Stomach smooth muscle (tissue), 2 donors: ENCODE measurements around the gene NAV2.

Source experiments
- H3K27ac ChIP-seq: one replicate; pipeline ENCODE4 v1.7.0; 2013; ENCODE audit warnings: mild to moderate bottlenecking, low read length, inconsistent platforms
- H3K27me3 ChIP-seq, 2 donors: one replicate each; pipeline ENCODE4 v1.7.0; 2013; ENCODE audit warnings: low read length in 2 of 2; ENCODE audit not compliant: insufficient read depth in 2 of 2, control insufficient read depth in 1 of 2
- H3K36me3 ChIP-seq, 2 donors: one replicate each; pipeline ENCODE4 v1.7.0; 2013; ENCODE audit warnings: low read length in 2 of 2; ENCODE audit not compliant: control insufficient read depth in 2 of 2, insufficient read depth in 2 of 2
- H3K4me1 ChIP-seq: one replicate; pipeline ENCODE4 v1.7.0; 2013; ENCODE audit warnings: low read length; ENCODE audit not compliant: control insufficient read depth, insufficient read depth
- H3K4me3 ChIP-seq, 2 donors: one replicate each; pipeline ENCODE4 v1.7.0; 2013; ENCODE audit warnings: low read length in 2 of 2
- H3K9ac ChIP-seq, 2 donors: one replicate each; pipeline ENCODE4 v1.7.0; 2013; ENCODE audit warnings: low read length in 2 of 2, mild to moderate bottlenecking in 1 of 2
- H3K9me3 ChIP-seq, 2 donors: one replicate each; pipeline ENCODE4 v1.7.0; 2013; ENCODE audit warnings: low read length in 2 of 2; ENCODE audit not compliant: control insufficient read depth in 2 of 2
- donor health status: healthy.
- donor health status: Pancreatic carcinoma.

NAV2 gene

GRCh38 chr11:20025332-20025840, 312.7 kb downstream of the NAV2 start:
- no peak overlapping the region for H3K4me3 ChIP-seq

GRCh38 chr11:20026629-20027555, 314.3 kb downstream of the NAV2 start:
- H3K4me3 ChIP-seq = no peak overlapping the region
- H3K27me3 ChIP-seq = no peaks in the 10 kb centered on the region
- no peaks in the 10 kb centered on the region for H3K36me3 ChIP-seq
- no peak overlapping the region for H3K27ac ChIP-seq
- no peaks in the 10 kb centered on the region for H3K9me3 ChIP-seq
- peaks cover 20% of the 10 kb centered on the region for H3K4me1 ChIP-seq
- H3K9ac ChIP-seq = no peak overlapping the region

More at GRCh38 chr11:20025332-20025840, 312.7 kb downstream of the NAV2 start:
- no peaks in the 10 kb centered on the region for H3K9me3 ChIP-seq
- no peak overlapping the region for H3K27ac ChIP-seq
- H3K36me3 ChIP-seq = no peaks in the 10 kb centered on the region
- H3K4me1 ChIP-seq = peaks cover 24% of the 10 kb centered on the region
- H3K27me3 ChIP-seq = no peaks in the 10 kb centered on the region
- H3K9ac ChIP-seq = no peak overlapping the region

GRCh38 chr11:20027556-20028013, 314.9 kb downstream of the NAV2 start:
- no peak overlapping the region for H3K4me3 ChIP-seq
- peaks cover 0 to 2% of the 10 kb centered on the region in 2 donors for H3K36me3 ChIP-seq
- peaks cover 20% of the 10 kb centered on the region for H3K4me1 ChIP-seq
- no peaks in the 10 kb centered on the region for H3K9me3 ChIP-seq
- H3K27ac ChIP-seq = no peak overlapping the region
- H3K9ac ChIP-seq = no peak overlapping the region
- H3K27me3 ChIP-seq = no peaks in the 10 kb centered on the region

GRCh38 chr11:20029193-20029592, 316.6 kb downstream of the NAV2 start:
- H3K4me1 ChIP-seq = peaks cover 15% of the 10 kb centered on the region
- no peaks in the 10 kb centered on the region for H3K27me3 ChIP-seq
- H3K9me3 ChIP-seq = no peaks in the 10 kb centered on the region
- no peak overlapping the region for H3K27ac ChIP-seq
- peaks cover 0 to 4% of the 10 kb centered on the region in 2 donors for H3K36me3 ChIP-seq
- H3K4me3 ChIP-seq = no peak overlapping the region
- no peak overlapping the region for H3K9ac ChIP-seq

- peaks cover 12% of the 10 kb centered on the region for H3K4me1 ChIP-seq
- no peaks in the 10 kb centered on the region for H3K27me3 ChIP-seq
- no peak overlapping the region for H3K27ac ChIP-seq
- H3K36me3 ChIP-seq = peaks cover 2 to 4% of the 10 kb centered on the region in 2 donors
- no peak overlapping the region for H3K9ac ChIP-seq
- H3K9me3 ChIP-seq = no peaks in the 10 kb centered on the region
- H3K4me3 ChIP-seq = no peak overlapping the region
These were observed 317.8 kb downstream of the NAV2 start for GRCh38 chr11:20030472-20030871.

GRCh38 chr11:20031155-20032001, 318.7 kb downstream of the NAV2 start:
- peaks cover 4% of the 10 kb centered on the region in 2 donors for H3K36me3 ChIP-seq
- no peak overlapping the region for H3K27ac ChIP-seq
- no peaks in the 10 kb centered on the region for H3K27me3 ChIP-seq
- H3K4me1 ChIP-seq = peaks cover 14% of the 10 kb centered on the region
- H3K4me3 ChIP-seq = no peak overlapping the region
- no peak overlapping the region for H3K9ac ChIP-seq
- no peaks in the 10 kb centered on the region for H3K9me3 ChIP-seq

- no peak overlapping the region for H3K27ac ChIP-seq
- H3K9ac ChIP-seq = no peak overlapping the region
- no peak overlapping the region for H3K4me3 ChIP-seq
- no peaks in the 10 kb centered on the region for H3K27me3 ChIP-seq
- H3K9me3 ChIP-seq = no peaks in the 10 kb centered on the region
- H3K4me1 ChIP-seq = peaks cover 11% of the 10 kb centered on the region
- H3K36me3 ChIP-seq = peaks cover 9 to 10% of the 10 kb centered on the region in 2 donors
These were observed 319.5 kb downstream of the NAV2 start for GRCh38 chr11:20032127-20032526.

GRCh38 chr11:20032577-20033260, 320.1 kb downstream of the NAV2 start:
- H3K4me3 ChIP-seq = no peak overlapping the region
- peaks cover 10 to 13% of the 10 kb centered on the region in 2 donors for H3K36me3 ChIP-seq
- H3K9me3 ChIP-seq = no peaks in the 10 kb centered on the region
- H3K9ac ChIP-seq = no peak overlapping the region
- no peaks in the 10 kb centered on the region for H3K27me3 ChIP-seq
- H3K27ac ChIP-seq = no peak overlapping the region
- H3K4me1 ChIP-seq = peaks cover 7% of the 10 kb centered on the region

GRCh38 chr11:20033806-20034205, 321.2 kb downstream of the NAV2 start:
- no peaks in the 10 kb centered on the region for H3K9me3 ChIP-seq
- H3K27me3 ChIP-seq = no peaks in the 10 kb centered on the region
- H3K27ac ChIP-seq = no peak overlapping the region
- H3K4me3 ChIP-seq = no peak overlapping the region
- H3K9ac ChIP-seq = no peak overlapping the region
- peaks cover 7% of the 10 kb centered on the region for H3K4me1 ChIP-seq
- peaks cover 12 to 22% of the 10 kb centered on the region in 2 donors for H3K36me3 ChIP-seq

GRCh38 chr11:20034941-20035340, 322.3 kb downstream of the NAV2 start:
- Histone ChIP-seq H3K27ac (no peak overlapping the region), H3K4me1 (peaks cover 7% of the 10 kb centered on the region), H3K27me3 (no peaks in the 10 kb centered on the region), H3K36me3 (peaks cover 22 to 32% of the 10 kb centered on the region in 2 donors), H3K9ac (no peak overlapping the region), H3K9me3 (no peaks in the 10 kb centered on the region), H3K4me3 (no peak overlapping the region)
